ENCODE measurements around the gene RNF7.
"Not testable (repeated sequence)": the region's sequence is repeated elsewhere in the genome, so short reads cannot be mapped to it uniquely, and the experiment has no call there.

Gene RNF7

GRCh38 chr3:141784531-141784930 lies 46.4 kb downstream of the RNF7 start:
- Mint-ChIP-seq H3K27me3 (ENCODE audit: low read depth) (peaks cover 9% of the 10 kb centered on the region), H3K36me3 (ENCODE audit: low read depth) (no peaks in the 10 kb centered on the region), H3K27ac (no peak overlapping the region), H3K9me3 (peaks cover 4% of the 10 kb centered on the region), H3K4me3 (no peak overlapping the region), H3K4me1 (no peaks in the 10 kb centered on the region)
- no peak for TF ChIP-seq CTCF (IDR thresholded peaks at IDR 0.05; ENCODE audit: unreplicated experiment in 3 of 3)

GRCh38 chr3:141788149-141788548 lies 50.1 kb downstream of the RNF7 start:
- Mint-ChIP-seq H3K27ac (no peak overlapping the region), H3K27me3 (ENCODE audit: low read depth) (peaks cover 5% of the 10 kb centered on the region), H3K4me3 (no peak overlapping the region), H3K9me3 (no peaks in the 10 kb centered on the region), H3K4me1 (no peaks in the 10 kb centered on the region), H3K36me3 (ENCODE audit: low read depth) (no peaks in the 10 kb centered on the region)
- TF ChIP-seq CTCF (IDR thresholded peaks at IDR 0.05; ENCODE audit: unreplicated experiment in 3 of 3): no peak

DNA sequence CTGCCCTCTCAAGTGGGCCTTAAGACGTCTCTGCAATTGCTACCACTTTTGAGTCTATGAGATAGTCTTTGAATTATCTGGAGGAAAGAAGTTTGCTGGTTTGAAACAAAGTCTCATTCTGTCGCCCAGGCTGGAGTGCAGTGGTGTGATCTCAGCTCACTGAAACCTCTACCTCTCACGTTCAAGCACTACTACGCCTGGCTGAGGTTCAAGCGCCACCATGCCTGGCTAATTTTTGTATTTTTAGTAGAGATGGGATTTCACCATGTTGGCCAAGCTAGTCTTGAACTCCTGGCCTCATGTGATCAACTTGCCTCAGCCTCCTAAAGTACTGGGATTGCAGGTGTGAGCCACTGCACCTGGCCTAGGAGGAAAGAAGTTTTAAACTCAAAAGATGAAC lies 50.7 kb downstream of the RNF7 start:
- not testable (repeated sequence) for H3K27me3 Mint-ChIP-seq (ENCODE audit: low read depth); H3K4me3 Mint-ChIP-seq; H3K36me3 Mint-ChIP-seq (ENCODE audit: low read depth); H3K4me1 Mint-ChIP-seq; H3K27ac Mint-ChIP-seq; H3K9me3 Mint-ChIP-seq

- no peaks in the 10 kb centered on the region for H3K36me3 Mint-ChIP-seq (ENCODE audit: low read depth)
- peaks cover 5% of the 10 kb centered on the region for H3K27me3 Mint-ChIP-seq (ENCODE audit: low read depth)
- no peak for TF ChIP-seq CTCF (IDR thresholded peaks at IDR 0.05; ENCODE audit: unreplicated experiment in 3 of 3)
- H3K4me1 Mint-ChIP-seq: peaks cover 3% of the 10 kb centered on the region
- no peak overlapping the region for H3K4me3 Mint-ChIP-seq
- H3K9me3 Mint-ChIP-seq: no peaks in the 10 kb centered on the region
- H3K27ac Mint-ChIP-seq: no peak overlapping the region
Measured at GRCh38 chr3:141789281-141789680, 51.2 kb downstream of the RNF7 start.

- Mint-ChIP-seq H3K9me3 (no peaks in the 10 kb centered on the region), H3K27me3 (ENCODE audit: low read depth) (peaks cover 5% of the 10 kb centered on the region), H3K27ac (no peak overlapping the region), H3K4me1 (peaks cover 12% of the 10 kb centered on the region), H3K36me3 (ENCODE audit: low read depth) (no peaks in the 10 kb centered on the region), H3K4me3 (no peak overlapping the region)
- TF ChIP-seq CTCF (IDR thresholded peaks at IDR 0.05; ENCODE audit: unreplicated experiment in 3 of 3): no peak
Measured at GRCh38 chr3:141790171-141790570, 52.1 kb downstream of the RNF7 start.

- no peak for TF ChIP-seq CTCF (IDR thresholded peaks at IDR 0.05; ENCODE audit: unreplicated experiment in 3 of 3)
- H3K27ac Mint-ChIP-seq: no peak overlapping the region
- peaks cover 5% of the 10 kb centered on the region for H3K27me3 Mint-ChIP-seq (ENCODE audit: low read depth)
- no peaks in the 10 kb centered on the region for H3K9me3 Mint-ChIP-seq
- no peaks in the 10 kb centered on the region for H3K36me3 Mint-ChIP-seq (ENCODE audit: low read depth)
- no peak overlapping the region for H3K4me3 Mint-ChIP-seq
- peaks cover 35% of the 10 kb centered on the region for H3K4me1 Mint-ChIP-seq
Measured at GRCh38 chr3:141792495-141792894, 54.4 kb downstream of the RNF7 start.
